GM18526 (cell line): ENCODE results near the gene CSN2.

ENCODE experiments used
- POLR2A ChIP-seq: IDR thresholded peaks from 3 replicates; pipeline ENCODE4 v1.6.1; 2011; ENCODE audit not compliant: insufficient read length; ENCODE audit errors: extremely low read depth

CSN2 gene

DNA sequence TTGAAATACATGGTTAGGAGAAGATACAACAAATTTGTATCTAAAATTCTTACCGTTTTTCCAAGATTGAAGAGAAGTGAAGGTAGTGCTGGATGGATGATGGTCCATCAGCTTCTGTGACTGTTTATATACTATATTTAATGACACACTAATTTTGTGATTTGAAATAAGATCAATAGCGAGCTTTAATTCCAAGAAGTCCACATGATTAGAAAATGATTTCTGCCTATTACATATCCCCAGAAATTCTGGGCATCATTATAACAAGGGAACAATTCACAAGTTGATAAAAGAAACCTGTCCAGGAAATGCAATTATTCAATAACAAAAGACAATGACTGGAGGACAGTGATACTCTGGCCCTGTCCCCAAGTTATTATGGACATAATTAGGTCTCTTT lies at the start of gene CSN2:
CSN2 (minus strand) TSS at position 101 of the 400 bp plus-strand sequence. CDS start 4,733 bp downstream, outside the sequence.
- TF ChIP-seq POLR2A: no peak

GRCh38 chr4:70008771-70009170 lies 43.2 kb upstream of the CSN2 start:
- no peak for TF ChIP-seq POLR2A

GRCh38 chr4:70002507-70002906 lies 37.0 kb upstream of the CSN2 start:
- TF ChIP-seq POLR2A: no peak

DNA sequence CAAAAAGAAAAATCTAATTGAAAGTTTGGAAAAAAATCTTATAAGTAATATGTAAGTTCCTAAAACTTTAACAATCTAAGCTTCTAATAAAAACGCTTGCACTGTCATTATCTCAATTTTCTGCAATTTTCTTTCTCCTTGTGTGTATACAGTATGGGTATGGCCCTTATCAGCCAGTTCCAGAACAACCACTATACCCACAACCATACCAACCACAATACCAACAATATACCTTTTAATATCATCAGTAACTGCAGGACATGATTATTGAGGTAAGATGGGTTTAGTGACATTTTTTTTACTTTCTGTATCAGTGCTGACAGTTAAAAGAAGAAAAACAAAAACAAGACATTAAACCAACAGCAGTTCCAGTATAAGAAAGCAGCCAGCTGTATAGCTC lies 35.2 kb upstream of the CSN2 start:
- TF ChIP-seq POLR2A: no peak

- no peak for TF ChIP-seq POLR2A
Measured at GRCh38 chr4:69999420-69999819, 33.9 kb upstream of the CSN2 start.

DNA sequence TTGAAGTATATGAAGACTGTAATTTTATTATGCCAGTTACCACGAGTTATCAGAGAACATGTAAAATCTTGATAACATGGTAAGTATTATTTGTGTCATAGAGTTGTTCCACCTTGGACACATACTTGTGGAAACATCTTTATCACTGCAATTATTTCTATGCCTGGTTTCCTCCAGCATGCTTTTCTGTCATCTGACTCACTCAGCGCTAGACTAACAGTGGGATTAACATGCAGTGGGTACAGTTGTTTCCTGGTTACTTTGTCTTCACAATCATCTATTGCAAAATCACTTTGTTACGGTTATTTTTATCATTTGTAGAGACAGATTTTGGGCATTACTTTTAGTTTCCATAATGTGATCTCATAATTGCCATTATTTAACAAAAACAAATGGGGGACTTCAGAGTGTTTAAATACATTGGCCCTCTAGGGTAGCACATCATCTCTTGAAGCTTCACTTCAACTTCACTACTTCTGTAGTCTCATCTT lies 30.0 kb upstream of the CSN2 start, which contains the start of gene STATH:
STATH (plus strand) TSS at position 441 of the 491 bp plus-strand sequence. CDS start 2,472 bp downstream, outside the sequence.
- no peak for TF ChIP-seq POLR2A

DNA sequence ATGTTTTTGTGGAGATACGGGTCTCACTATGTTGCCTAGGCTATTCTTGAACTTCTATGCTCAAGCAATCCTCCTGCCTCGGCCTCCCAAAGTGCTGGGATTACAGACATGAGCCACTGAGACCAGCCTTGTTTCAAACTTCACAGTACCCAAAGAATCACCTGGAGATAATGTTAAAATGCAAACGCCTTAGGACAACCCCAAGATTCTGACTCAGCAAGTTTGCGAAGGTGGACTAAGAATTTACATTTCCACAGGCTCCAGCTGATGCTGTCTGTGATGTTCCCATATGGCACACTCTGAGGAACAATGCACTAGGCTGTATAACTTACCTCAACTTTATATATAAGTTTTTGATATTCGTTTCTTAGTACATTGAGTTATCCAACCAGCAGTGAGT lies 29.3 kb upstream of the CSN2 start:
- no peak for TF ChIP-seq POLR2A

DNA sequence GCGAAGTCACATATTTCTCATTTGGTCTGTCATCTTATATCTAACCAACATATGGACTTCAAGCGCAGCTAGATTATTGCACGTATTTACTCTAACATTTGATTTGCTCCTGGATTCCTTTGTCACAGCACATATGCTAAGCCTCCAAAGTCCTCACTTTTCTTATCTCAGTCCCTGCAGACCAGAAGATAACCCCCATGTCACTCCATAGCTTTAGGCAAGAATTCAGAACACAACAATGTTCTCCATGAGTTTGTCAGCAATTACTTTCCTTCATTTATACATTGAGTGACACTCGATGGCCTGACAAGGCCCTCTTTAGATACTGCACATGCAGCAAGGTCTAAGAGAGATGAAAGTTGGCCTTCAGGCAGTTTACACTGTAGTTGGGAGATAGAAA lies 25.5 kb upstream of the CSN2 start:
- TF ChIP-seq POLR2A: no peak

- no peak for TF ChIP-seq POLR2A
Measured at GRCh38 chr4:69986663-69987062, 21.1 kb upstream of the CSN2 start.

DNA sequence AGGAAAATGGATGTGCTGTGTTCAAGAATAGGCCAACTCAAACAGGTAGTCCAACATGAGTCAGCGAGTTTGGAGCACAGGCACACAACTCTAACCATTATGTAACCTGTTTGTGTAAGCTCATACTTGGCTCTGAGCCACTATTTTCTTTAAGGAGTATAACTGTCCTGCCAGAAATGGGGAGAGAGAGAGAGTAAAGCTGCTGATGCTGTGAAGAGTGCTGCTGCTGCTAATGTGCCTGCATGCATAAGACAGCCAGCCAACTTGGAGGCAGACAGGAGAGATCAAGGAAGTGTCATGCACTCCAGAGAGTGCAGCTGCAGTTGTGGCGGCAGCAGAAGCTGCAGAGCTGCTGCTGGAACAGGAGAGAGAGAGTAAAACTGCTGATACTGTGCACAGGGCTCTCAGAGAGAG lies 18.5 kb upstream of the CSN2 start:
- TF ChIP-seq POLR2A: no peak

GRCh38 chr4:69977582-69977981 lies 12.1 kb upstream of the CSN2 start:
- TF ChIP-seq POLR2A: no peak

DNA sequence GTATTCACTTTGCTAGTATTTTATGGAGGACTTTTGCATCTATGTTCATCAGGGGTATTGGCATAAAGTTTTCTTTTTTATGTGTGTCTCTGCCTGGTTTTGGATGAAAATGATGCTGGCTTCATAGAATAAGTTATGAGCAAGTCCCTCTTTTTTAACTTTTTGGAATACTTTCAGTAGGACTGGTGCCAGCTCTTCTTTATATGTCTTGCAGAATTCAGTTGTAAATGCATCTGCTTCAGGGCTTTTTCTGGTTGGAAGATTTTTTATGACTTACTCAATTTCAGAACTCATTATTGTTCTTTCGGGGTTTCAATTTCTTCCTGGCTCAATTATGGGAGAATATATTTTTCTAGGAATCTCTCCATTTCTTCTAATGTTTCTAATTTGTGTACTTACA lies 9.1 kb upstream of the CSN2 start:
- TF ChIP-seq POLR2A: no peak

DNA sequence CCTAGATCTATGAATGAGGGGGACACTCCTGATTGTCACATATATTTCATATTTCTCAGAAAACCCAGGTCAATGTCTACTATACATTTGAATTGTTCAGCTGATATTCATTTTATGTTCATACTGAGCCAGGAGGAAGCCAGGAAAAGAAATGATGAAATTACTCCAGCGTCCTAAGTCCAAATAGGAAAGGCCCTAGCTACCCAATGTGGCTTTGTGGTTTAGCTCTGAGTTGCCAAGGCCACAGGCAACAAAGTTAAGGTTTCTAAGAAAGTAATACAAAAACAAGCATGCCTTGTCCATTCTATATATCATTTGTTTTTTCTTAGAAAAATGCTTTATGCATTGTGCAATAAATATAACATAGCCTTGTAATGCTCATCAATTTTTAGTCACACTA lies 4.5 kb upstream of the CSN2 start:
- no peak for TF ChIP-seq POLR2A

GRCh38 chr4:69957209-69957608 lies 8.3 kb downstream of the CSN2 start:
- TF ChIP-seq POLR2A: no peak

DNA sequence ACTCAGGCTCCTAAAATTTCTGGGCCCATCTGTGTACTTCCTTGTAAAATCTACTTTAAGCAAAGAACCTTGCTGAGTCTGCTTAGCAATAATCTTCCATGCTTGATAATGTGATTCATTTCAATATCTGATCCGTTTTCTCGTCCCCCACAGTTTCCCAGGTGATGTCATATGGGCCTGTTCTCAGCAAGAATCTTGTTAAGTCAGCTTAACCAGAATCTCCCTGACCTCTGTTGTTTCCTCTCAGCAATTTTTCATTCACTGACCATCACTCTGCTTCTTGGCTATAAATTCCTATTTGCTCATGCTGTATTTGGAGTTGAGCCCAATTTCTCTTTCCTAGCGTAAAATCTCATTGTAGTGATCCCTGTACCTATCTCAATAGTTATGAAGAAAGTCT lies 13.9 kb downstream of the CSN2 start:
- TF ChIP-seq POLR2A: no peak

DNA sequence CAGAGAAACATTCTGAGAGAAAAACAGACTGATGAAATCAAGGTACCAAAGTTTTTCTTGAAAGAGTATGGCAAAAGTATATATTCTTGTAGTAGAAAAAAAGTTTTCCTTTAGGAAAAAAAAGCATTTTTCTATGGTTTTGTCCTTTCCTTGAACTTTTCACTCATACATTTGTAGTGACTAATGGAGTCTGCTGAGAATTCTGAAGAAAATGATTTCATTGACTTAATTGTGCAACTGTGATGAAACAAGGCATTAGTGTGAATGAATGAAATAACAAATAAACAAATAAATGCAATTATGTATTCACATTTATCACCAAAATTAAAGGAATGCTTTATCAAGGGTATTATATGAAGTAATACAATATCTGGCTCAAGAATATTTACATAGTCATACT lies 29.0 kb downstream of the CSN2 start:
- no peak for TF ChIP-seq POLR2A

- no peak for TF ChIP-seq POLR2A
Measured at GRCh38 chr4:69934150-69934549, 31.4 kb downstream of the CSN2 start.

DNA sequence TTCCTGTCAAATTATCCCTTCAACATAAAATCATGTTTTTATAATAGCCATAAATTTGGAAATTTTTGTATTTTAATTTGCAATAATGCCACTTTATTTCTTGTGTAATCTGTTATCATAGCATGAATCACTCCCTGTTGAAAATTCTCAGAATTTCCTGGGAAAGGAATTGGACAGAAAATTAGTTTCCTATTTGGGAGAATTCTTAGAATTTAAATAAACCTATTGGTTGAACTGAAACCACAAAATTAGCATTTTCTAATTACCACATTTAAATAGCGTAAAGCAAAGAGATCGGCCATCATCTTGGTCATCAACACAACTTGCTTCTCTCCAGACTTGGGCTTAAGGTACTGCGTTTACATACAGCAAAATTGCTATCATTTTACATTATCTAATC lies 34.8 kb downstream of the CSN2 start, which contains the start of gene CSN1S1:
CSN1S1 (plus strand) TSS at position 301 of the 400 bp plus-strand sequence. CDS start 1,488 bp downstream, outside the sequence.
- TF ChIP-seq POLR2A: no peak
